ENCODE results near the gene IL31RA. TPM values are rescaled to one million over a fixed set of nuclear protein-coding genes. Genes with fewer than 3 reads are reported as not detected.

IL31RA gene
- total and polyA plus RNA-seq, 9 donors: 0.15 to 0.67 (median 0.24) TPM; not detected in 2

DNA sequence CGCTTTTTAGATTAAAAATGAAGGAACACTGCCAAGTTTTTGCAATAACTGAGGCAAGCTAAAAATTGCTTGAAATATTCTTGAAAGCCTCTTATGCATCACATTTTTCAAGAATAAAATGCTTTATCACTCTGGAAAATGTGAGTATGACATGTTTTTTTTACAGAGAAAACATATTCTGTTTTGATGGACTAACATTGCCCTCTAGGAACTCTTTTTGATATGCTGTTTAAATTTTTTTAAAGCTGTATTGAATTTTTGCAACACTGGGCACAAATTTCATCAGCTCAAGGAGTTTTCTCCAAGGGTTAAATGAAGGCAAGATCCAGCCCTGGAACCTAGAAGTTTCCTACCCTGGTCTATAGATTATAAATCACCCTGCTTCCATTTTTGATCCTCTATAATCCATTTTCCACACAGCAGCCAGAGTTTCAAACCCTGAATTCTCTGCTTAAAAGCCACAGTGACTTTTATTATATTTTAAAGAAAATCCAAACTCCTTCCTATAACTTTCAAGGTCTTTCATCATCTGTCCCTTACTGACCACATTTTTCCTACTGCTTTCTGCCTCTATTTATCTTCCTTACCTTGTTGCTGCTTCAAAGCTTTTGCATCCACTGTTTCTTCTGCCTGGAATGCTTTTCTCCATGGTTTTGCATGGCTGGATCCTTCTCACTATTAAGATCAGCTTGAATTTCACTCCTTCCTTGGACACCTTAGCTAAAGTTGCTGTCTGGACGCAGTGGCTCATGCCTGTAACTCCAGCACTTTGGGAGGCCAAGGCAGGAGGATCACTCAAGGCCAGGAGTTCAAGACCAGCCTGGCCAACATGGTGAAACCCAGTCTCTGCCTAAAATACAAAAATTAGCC is 60.9 kb downstream of the IL31RA start:
- Histone ChIP-seq H3K9me3 (no peaks in the 10 kb centered on the region), H3K4me3 (no peak overlapping the region), H3K27ac (no peak overlapping the region), H3K4me1 (ENCODE audit: insufficient read depth) (no peaks in the 10 kb centered on the region), H3K36me3 (no peaks in the 10 kb centered on the region), H3K27me3 (no peaks in the 10 kb centered on the region)
- TF ChIP-seq POLR2A (IDR thresholded peaks at IDR 0.05) (no peak), EP300 (IDR thresholded peaks at IDR 0.05) (no peak), CTCF (IDR thresholded peaks at IDR 0.05) (no peak)
- 47 to 54% (median 50%) methylated on average over 2 of the region's 2 CpGs for WGBS, 3 donors
- intact Hi-C loops (cut with DNase I): no loop called here
- no peak for DNase-seq

DNA sequence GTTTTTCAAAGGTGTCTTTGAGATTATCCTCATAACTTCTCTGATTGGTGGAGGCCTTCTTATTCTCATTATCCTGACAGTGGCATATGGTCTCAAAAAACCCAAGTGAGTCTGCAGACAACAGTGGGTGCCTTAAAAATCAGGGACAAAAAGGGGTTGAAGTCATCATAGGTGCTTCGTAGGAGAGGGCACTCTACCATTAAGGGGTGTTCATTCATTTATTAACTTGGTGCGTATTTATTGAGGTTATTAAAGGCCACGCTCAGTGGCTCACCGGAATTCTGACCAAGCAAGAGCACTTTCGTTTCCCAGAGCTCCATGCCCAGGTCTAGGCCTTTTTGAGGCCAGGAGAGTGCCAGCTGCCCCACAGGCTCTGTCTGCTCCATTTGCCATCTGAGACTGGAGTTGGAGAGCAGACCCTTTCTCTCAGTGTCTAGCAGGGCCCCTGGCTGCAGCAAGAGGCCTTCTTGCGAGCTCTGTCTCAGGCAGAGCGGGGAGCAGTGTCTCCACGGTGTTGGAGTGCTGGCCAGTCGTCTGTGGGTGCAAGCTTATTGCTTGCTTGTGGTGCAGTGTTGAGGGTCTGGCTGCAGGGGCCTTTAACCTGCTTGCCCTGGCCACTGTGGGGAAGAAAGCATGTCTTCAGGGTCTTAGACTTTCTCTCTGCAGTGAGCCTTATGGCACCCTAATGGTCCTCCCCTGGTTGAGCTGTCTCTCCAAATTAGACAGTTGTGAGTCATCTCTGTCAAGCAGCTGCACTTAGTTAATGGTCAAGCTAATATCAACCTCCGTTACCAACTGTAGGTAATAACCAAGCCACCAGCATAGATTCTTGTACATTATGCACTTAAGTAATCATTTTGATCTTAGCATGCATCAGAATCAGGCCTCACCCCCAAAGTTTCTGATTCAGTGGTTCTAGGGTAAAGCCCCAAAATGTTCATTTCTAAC is 62.6 kb downstream of the IL31RA start:
- TF ChIP-seq EP300 (IDR thresholded peaks at IDR 0.05): no peak
- TF ChIP-seq POLR2A (IDR thresholded peaks at IDR 0.05): no peak
- no peak for TF ChIP-seq CTCF (IDR thresholded peaks at IDR 0.05)
- 92 to 94% (median 93%) methylated on average over 10 of the region's 10 CpGs for WGBS, 3 donors
- no peaks in the 10 kb centered on the region for H3K4me1 ChIP-seq (ENCODE audit: insufficient read depth)
- H3K27ac ChIP-seq: no peak overlapping the region
- no peak overlapping the region for H3K4me3 ChIP-seq
- no peak for DNase-seq
- H3K9me3 ChIP-seq: no peaks in the 10 kb centered on the region
- no peaks in the 10 kb centered on the region for H3K27me3 ChIP-seq
- intact Hi-C loops (cut with DNase I): no loop called here
- H3K36me3 ChIP-seq: no peaks in the 10 kb centered on the region

DNA sequence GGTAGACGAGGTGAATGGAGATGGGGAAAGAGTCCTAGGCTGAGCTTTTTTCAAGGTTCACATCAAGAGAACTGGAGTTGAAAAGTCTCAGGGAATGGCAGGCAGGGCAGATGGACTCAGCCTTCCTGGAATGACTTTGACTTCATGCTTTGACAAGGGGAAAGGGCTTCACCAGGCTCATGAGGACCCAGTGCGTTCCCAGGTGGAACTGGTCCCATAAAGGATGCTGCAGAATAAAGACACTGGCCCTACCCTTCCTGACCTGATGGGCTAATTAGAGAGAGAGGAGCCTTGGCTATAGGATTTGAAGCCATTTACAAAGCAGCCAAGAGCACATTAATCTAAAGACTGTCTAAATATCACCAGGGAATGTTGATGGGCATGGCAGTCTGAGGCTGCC is 63.8 kb downstream of the IL31RA start:
- Histone ChIP-seq H3K27me3 (no peaks in the 10 kb centered on the region), H3K36me3 (no peaks in the 10 kb centered on the region), H3K4me3 (no peak overlapping the region), H3K4me1 (ENCODE audit: insufficient read depth) (no peaks in the 10 kb centered on the region), H3K9me3 (no peaks in the 10 kb centered on the region), H3K27ac (no peak overlapping the region)
- intact Hi-C loops (cut with DNase I): no loop called here
- TF ChIP-seq CTCF (IDR thresholded peaks at IDR 0.05) (no peak), EP300 (IDR thresholded peaks at IDR 0.05) (no peak), POLR2A (IDR thresholded peaks at IDR 0.05) (no peak)
- DNase-seq: no peak
- 90 to 93% (median 91%) methylated on average over 2 of the region's 2 CpGs for WGBS, 3 donors

DNA sequence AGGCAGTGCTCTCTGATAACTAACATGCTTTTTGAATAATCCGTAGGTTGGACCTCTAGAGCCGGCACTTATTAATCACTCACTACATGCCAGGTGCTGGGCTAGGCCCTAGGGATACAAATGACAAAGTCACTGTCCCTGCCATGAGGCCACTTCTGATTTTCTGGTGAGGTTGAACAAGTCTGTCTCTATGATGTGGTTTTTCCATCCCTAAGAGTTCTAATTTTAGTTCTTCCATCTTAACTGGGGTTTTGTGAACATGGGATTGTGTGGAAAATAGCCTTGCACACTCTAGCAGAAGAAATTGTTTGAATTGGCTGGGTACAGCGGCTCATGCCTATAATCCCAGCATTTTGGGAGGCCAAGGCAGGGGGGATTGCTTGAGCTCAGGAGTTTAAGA is 64.6 kb downstream of the IL31RA start:
- Histone ChIP-seq H3K4me3 (no peak overlapping the region), H3K27ac (no peak overlapping the region), H3K9me3 (no peaks in the 10 kb centered on the region), H3K36me3 (no peaks in the 10 kb centered on the region), H3K4me1 (ENCODE audit: insufficient read depth) (no peaks in the 10 kb centered on the region), H3K27me3 (no peaks in the 10 kb centered on the region)
- intact Hi-C loops (cut with DNase I): no loop called here
- DNase-seq: no peak
- WGBS, 3 donors: 76 to 85% (median 84%) methylated on average over 3 of the region's 3 CpGs
- TF ChIP-seq POLR2A (IDR thresholded peaks at IDR 0.05): no peak
- no peak for TF ChIP-seq CTCF (IDR thresholded peaks at IDR 0.05)
- no peak for TF ChIP-seq EP300 (IDR thresholded peaks at IDR 0.05)
